HG03432 (cell line): Measurements from ENCODE around the gene NT5DC4.

Experiments
- ATAC-seq: cut with Tn5 transposase; IDR thresholded peaks from one replicate; pipeline ENCODE4 v1.9.1; 2021; ENCODE audit warnings: mild to moderate bottlenecking, moderate library complexity; ENCODE audit not compliant: unreplicated experiment

NT5DC4 gene

GRCh38 chr2:112722816-112723546, 2.2 kb downstream of the NT5DC4 start:
- ATAC-seq, result no peak

GRCh38 chr2:112723547-112723940, 2.7 kb downstream of the NT5DC4 start:
- no peak for ATAC-seq

- ATAC-seq, result no peak
Observed at GRCh38 chr2:112723995-112724394, 3.2 kb downstream of the NT5DC4 start.

- ATAC-seq, result no peak
Observed at GRCh38 chr2:112724591-112725525, 4.0 kb downstream of the NT5DC4 start.

- ATAC-seq, result peak; percentile 45
Observed at GRCh38 chr2:112725545-112726457, 5.0 kb downstream of the NT5DC4 start.

- peak; percentile 80 for ATAC-seq
Observed at GRCh38 chr2:112726487-112727190, 5.8 kb downstream of the NT5DC4 start.

- ATAC-seq, result no peak
Observed at GRCh38 chr2:112727276-112728028, 6.6 kb downstream of the NT5DC4 start.

- ATAC-seq, result no peak
Observed at GRCh38 chr2:112728029-112728362, 7.2 kb downstream of the NT5DC4 start.

GRCh38 chr2:112728378-112729175, 7.8 kb downstream of the NT5DC4 start:
- no peak for ATAC-seq

GRCh38 chr2:112730216-112730615, 9.4 kb downstream of the NT5DC4 start:
- no peak for ATAC-seq

- ATAC-seq, result no peak
Observed at GRCh38 chr2:112730791-112731190, 10.0 kb downstream of the NT5DC4 start.

GRCh38 chr2:112731479-112731878, 10.7 kb downstream of the NT5DC4 start:
- ATAC-seq, result no peak

- no peak for ATAC-seq
Observed at GRCh38 chr2:112733456-112733855, 12.6 kb downstream of the NT5DC4 start.

- no peak for ATAC-seq
Observed at GRCh38 chr2:112733871-112734270, 13.1 kb downstream of the NT5DC4 start.

GRCh38 chr2:112737542-112738232, 16.9 kb downstream of the NT5DC4 start:
- ATAC-seq, result no peak

- ATAC-seq, result no peak
Observed at GRCh38 chr2:112740527-112740926, 19.7 kb downstream of the NT5DC4 start.

- ATAC-seq, result peak; percentile 72
Observed at GRCh38 chr2:112749755-112750559, 29.1 kb downstream of the NT5DC4 start.

- ATAC-seq, result no peak
Observed at GRCh38 chr2:112750560-112750843, 29.7 kb downstream of the NT5DC4 start.
